ENCODE data around the gene IZUMO4. TPM values are rescaled to one million over a fixed set of nuclear protein-coding genes. Genes with fewer than 3 reads are reported as not detected.

Gene IZUMO4
- total and polyA plus RNA-seq, 10 of the 15 experiments (the other 5 are each of a cell fraction or from before 2014, with no cell fraction given), result 0.53 to 27.1 (median 7.5) TPM

GRCh38 chr19:2100719-2101061, 4.0 kb downstream of the IZUMO4 start:
- no peak for ATAC-seq
- WGBS (ENCODE audit: insufficient coverage, insufficient replicate concordance, low lambda C conversion rate, missing lambda C conversion rate), result 92% methylated on average over 11 of the region's 11 CpGs

More at GRCh38 chr19:2100719-2101061, 4.0 kb downstream of the IZUMO4 start:
- FAIRE-seq, result no peak
- no TSS peak for BruUV-seq (replicated peaks)
- Histone ChIP-seq H3K27me3 (replicated peaks in 1 of 2; ENCODE audit: control insufficient read depth in 2 of 2, insufficient read depth in 2 of 2, low read length in 1 of 2) (no peaks in the 10 kb centered on the region), H3K4me3 (no peak overlapping the region), H3K9ac (ENCODE audit: control insufficient read depth, insufficient read depth, low read length) (no peak overlapping the region), H3K27ac (ENCODE audit: control insufficient read depth, insufficient read depth) (no peak overlapping the region), H3K9me3 (replicated peaks; ENCODE audit: control insufficient read depth, insufficient read depth, low read length) (no peaks in the 10 kb centered on the region; the same call in 2 of the 3 replicates), H3K4me1 (ENCODE audit: control insufficient read depth, insufficient read depth, low read length) (peaks cover 2% of the 10 kb centered on the region; the same call in 1 of the 2 replicates), H2AFZ (ENCODE audit: control insufficient read depth, low read depth, low read length) (no peak overlapping the region), H3K79me2 (ENCODE audit: control insufficient read depth, insufficient read depth, low read length) (peaks cover 15% of the 10 kb centered on the region), H4K20me1 (ENCODE audit: control insufficient read depth, insufficient read depth) (no peaks in the 10 kb centered on the region), H3K36me3 (ENCODE audit: control insufficient read depth in 2 of 2, insufficient read depth in 2 of 2, low read length in 1 of 2) (peaks cover 22 to 37% of the 10 kb centered on the region in 2 experiments; a peak in 3 of 4 replicates), H3K4me2 (ENCODE audit: control insufficient read depth, insufficient read depth) (no peak overlapping the region)
- intact Hi-C loops (cut with micrococcal nuclease; ENCODE audit: unreplicated experiment), result no loop called here
- DNase-seq (ENCODE audit: low read depth, low spot score), result no peak
- no peak for TF ChIP-seq SMAD1 (IDR thresholded peaks at IDR 0.05; ENCODE audit: low read depth, partially characterized antibody)
- TF ChIP-seq EP300 (IDR thresholded peaks at IDR 0.05; ENCODE audit: borderline replicate concordance in 1 of 2, control insufficient read depth in 1 of 2, low read depth in 2 of 2, low read length in 2 of 2), result no peak
- no peak for TF ChIP-seq JUNB (IDR thresholded peaks at IDR 0.05)
- no peak for TF ChIP-seq PAX5 (IDR thresholded peaks at IDR 0.05; ENCODE audit: borderline replicate concordance, low read depth, low read length)
- TF ChIP-seq ZNF384 (IDR thresholded peaks at IDR 0.05; ENCODE audit: borderline replicate concordance, low read depth, low read length), result no peak
- no peak for TF ChIP-seq ESRRA (IDR thresholded peaks at IDR 0.05; ENCODE audit: low read length)
- no peak for TF ChIP-seq NR2C2 (IDR thresholded peaks at IDR 0.05; ENCODE audit: borderline replicate concordance, control insufficient read depth, insufficient read length, low read depth)
- TF ChIP-seq KDM1A (IDR thresholded peaks at IDR 0.05; ENCODE audit: borderline replicate concordance), result no peak
- no peak for TF ChIP-seq SUPT20H (IDR thresholded peaks at IDR 0.05; ENCODE audit: borderline replicate concordance, control insufficient read depth, low read depth, low read length)
- TF ChIP-seq, protein P1, sequence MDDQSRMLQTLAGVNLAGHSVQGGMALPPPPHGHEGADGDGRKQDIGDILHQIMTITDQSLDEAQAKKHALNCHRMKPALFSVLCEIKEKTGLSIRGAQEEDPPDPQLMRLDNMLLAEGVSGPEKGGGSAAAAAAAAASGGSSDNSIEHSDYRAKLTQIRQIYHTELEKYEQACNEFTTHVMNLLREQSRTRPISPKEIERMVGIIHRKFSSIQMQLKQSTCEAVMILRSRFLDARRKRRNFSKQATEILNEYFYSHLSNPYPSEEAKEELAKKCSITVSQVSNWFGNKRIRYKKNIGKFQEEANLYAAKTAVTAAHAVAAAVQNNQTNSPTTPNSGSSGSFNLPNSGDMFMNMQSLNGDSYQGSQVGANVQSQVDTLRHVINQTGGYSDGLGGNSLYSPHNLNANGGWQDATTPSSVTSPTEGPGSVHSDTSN (IDR thresholded peaks at IDR 0.05; ENCODE audit: insufficient replicate concordance, low read depth, low read length), result no peak
- no peak for TF ChIP-seq SRF (IDR thresholded peaks at IDR 0.05; ENCODE audit: low read depth in 2 of 2, low read length in 2 of 2)
- no peak for TF ChIP-seq RELA (IDR thresholded peaks at IDR 0.05; ENCODE audit: borderline replicate concordance, partially characterized antibody)
- no peak for TF ChIP-seq RAD51 (IDR thresholded peaks at IDR 0.05)
- TF ChIP-seq POLR2AphosphoS5 (IDR thresholded peaks at IDR 0.05; ENCODE audit: low read length), result no peak
- no peak for TF ChIP-seq BRCA1 (IDR thresholded peaks at IDR 0.05; ENCODE audit: low read depth, low read length)
- TF ChIP-seq RCOR1 (conservative IDR thresholded peaks at IDR 0.05; ENCODE audit: low read depth, low read length), result no peak
- TF ChIP-seq RELB (IDR thresholded peaks at IDR 0.05; ENCODE audit: low read depth), result no peak
- TF ChIP-seq ZBTB33 (IDR thresholded peaks at IDR 0.05), result no peak
- TF ChIP-seq NFXL1 (IDR thresholded peaks at IDR 0.05; ENCODE audit: borderline replicate concordance), result no peak
- TF ChIP-seq SIX5 (IDR thresholded peaks at IDR 0.05; ENCODE audit: low read depth, low read length, severe bottlenecking), result no peak
- in situ Hi-C loops (cut with MboI), result no loop called here
- ChIA-PET SMC1A (ENCODE audit: uncharacterized antibody, unreplicated experiment) (no interaction called here), POLR2A (no interaction called here), CTCF (no interaction called here), RAD21 (ENCODE audit: unreplicated experiment) (no interaction called here)

All from GM12878 (cell line).